ENCODE data around the gene CDC23.

The CDC23 gene

DNA sequence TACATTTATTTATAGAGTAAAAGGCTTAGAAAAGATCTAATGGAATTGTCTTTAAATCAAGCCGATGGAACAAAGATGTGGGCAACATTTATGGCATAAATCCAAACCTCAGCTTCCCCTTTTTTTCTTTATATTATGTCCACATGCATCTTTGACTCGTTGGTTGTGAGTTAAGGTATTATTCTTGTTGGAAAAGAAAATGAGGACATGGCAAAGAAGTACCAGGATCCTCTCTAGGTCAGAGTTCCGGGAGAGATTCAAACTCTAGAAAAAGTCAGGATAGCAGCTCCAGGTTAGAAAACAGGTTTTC lies 73.4 kb downstream of the CDC23 start:
- DNase-seq, result no peak
- H4K8ac ChIP-seq (ENCODE audit: low read depth, low read length), result no peak overlapping the region
- WGBS (ENCODE audit: extremely low coverage, insufficient coverage, low lambda C conversion rate), result no CpG with 5 or more reads among the region's 3 CpGs
- H3K4me3 ChIP-seq (ENCODE audit: low read length), result no peak overlapping the region
- H3K79me2 ChIP-seq (ENCODE audit: control insufficient read depth, insufficient read depth, low read length), result no peaks in the 10 kb centered on the region
- H2AK5ac ChIP-seq (ENCODE audit: low read length), result no peak overlapping the region
- H4K5ac ChIP-seq (ENCODE audit: low read length), result no peak overlapping the region
- no peak overlapping the region for H3K27ac ChIP-seq (ENCODE audit: low read depth, low read length)
- no peak overlapping the region for H2BK5ac ChIP-seq (ENCODE audit: low read length)
- H3K23ac ChIP-seq (ENCODE audit: low read length), result no peak overlapping the region
- no peaks in the 10 kb centered on the region for H3K27me3 ChIP-seq (ENCODE audit: insufficient read depth, low read length, poor library complexity)
- no peak overlapping the region for H3K4ac ChIP-seq (ENCODE audit: low read depth, low read length)
- no peak overlapping the region for H3K18ac ChIP-seq (ENCODE audit: low read length)
- H2BK15ac ChIP-seq (replicated peaks; ENCODE audit: low read depth), result no peak overlapping the region
- H3K56ac ChIP-seq (ENCODE audit: low read length), result no peak overlapping the region
- H3K4me2 ChIP-seq (ENCODE audit: low read length), result no peak overlapping the region
- no peak overlapping the region for H2BK120ac ChIP-seq (ENCODE audit: low read depth, low read length)
- no peaks in the 10 kb centered on the region for H3K4me1 ChIP-seq (ENCODE audit: control insufficient read depth, low read depth, low read length)
- no peak overlapping the region for H3K9ac ChIP-seq (ENCODE audit: low read length)
- no peaks in the 10 kb centered on the region for H3K36me3 ChIP-seq (ENCODE audit: control insufficient read depth, insufficient read depth, low read length)
- H3K79me1 ChIP-seq (ENCODE audit: low read length), result no peaks in the 10 kb centered on the region

GRCh38 chr5:138138949-138139780 lies 74.0 kb downstream of the CDC23 start, which contains the start of gene NME5:
NME5 (minus strand) TSS chr5:138139428; CDS start chr5:138138780, 648 bp downstream.
- peak within 1 kb of the TSS; percentile 49 for H3K4me2 ChIP-seq (ENCODE audit: low read length)
- peak within 1 kb of the TSS; percentile 81 for H4K8ac ChIP-seq (ENCODE audit: low read depth, low read length)
- H2BK15ac ChIP-seq (replicated peaks; ENCODE audit: low read depth), result no peak within 1 kb of the TSS
- H3K4me1 ChIP-seq (ENCODE audit: control insufficient read depth, low read depth, low read length), result no peaks in the 10 kb centered on the region
- H3K9ac ChIP-seq (ENCODE audit: low read length), result peak within 1 kb of the TSS; percentile 37
- no peaks in the 10 kb centered on the region for H3K79me2 ChIP-seq (ENCODE audit: control insufficient read depth, insufficient read depth, low read length)
- H3K18ac ChIP-seq (ENCODE audit: low read length), result no peak within 1 kb of the TSS
- no peaks in the 10 kb centered on the region for H3K36me3 ChIP-seq (ENCODE audit: control insufficient read depth, insufficient read depth, low read length)
- no peak within 1 kb of the TSS for H3K27ac ChIP-seq (ENCODE audit: low read depth, low read length)
- H2AK5ac ChIP-seq (ENCODE audit: low read length), result no peak within 1 kb of the TSS
- no peak within 1 kb of the TSS for H3K23ac ChIP-seq (ENCODE audit: low read length)
- no peak within 1 kb of the TSS for H2BK120ac ChIP-seq (ENCODE audit: low read depth, low read length)
- DNase-seq, result peak; percentile 88
- H3K79me1 ChIP-seq (ENCODE audit: low read length), result no peaks in the 10 kb centered on the region
- WGBS (ENCODE audit: extremely low coverage, insufficient coverage, low lambda C conversion rate), result no CpG with 5 or more reads among the region's 31 CpGs
- H3K27me3 ChIP-seq (ENCODE audit: insufficient read depth, low read length, poor library complexity), result no peaks in the 10 kb centered on the region
- no peak within 1 kb of the TSS for H2BK5ac ChIP-seq (ENCODE audit: low read length)
- no peak within 1 kb of the TSS for H4K5ac ChIP-seq (ENCODE audit: low read length)
- no peak within 1 kb of the TSS for H3K4ac ChIP-seq (ENCODE audit: low read depth, low read length)
- H3K56ac ChIP-seq (ENCODE audit: low read length), result no peak within 1 kb of the TSS
- peak within 1 kb of the TSS; percentile 50 for H3K4me3 ChIP-seq (ENCODE audit: low read length)
